Measurements from ENCODE around the gene FAM181B.
A peak's percentile ranks its signal among the peaks of the same experiment; 100 is the strongest.

Gene FAM181B

GRCh38 chr11:82730286-82730685, 3.4 kb downstream of the FAM181B start:
- Histone ChIP-seq H3K79me2 (ENCODE audit: low read length) (no peaks in the 10 kb centered on the region), H3K27me3 (ENCODE audit: low read depth, low read length) (no peaks in the 10 kb centered on the region), H3K27ac (ENCODE audit: low read length) (no peak overlapping the region), H4K20me1 (ENCODE audit: insufficient read depth, low read length) (no peaks in the 10 kb centered on the region), H3K4me3 (ENCODE audit: low read length) (no peak overlapping the region), H3K9ac (ENCODE audit: low read length) (no peak overlapping the region), H2AFZ (ENCODE audit: low read depth, low read length) (no peak overlapping the region), H3K4me1 (ENCODE audit: low read length) (no peaks in the 10 kb centered on the region), H3K4me2 (ENCODE audit: low read length) (no peak overlapping the region), H3K36me3 (replicated peaks; ENCODE audit: low read depth, low read length) (no peaks in the 10 kb centered on the region), H3K9me3 (ENCODE audit: insufficient read depth, low read length) (no peaks in the 10 kb centered on the region)
- TF ChIP-seq CTCF (IDR thresholded peaks at IDR 0.05; ENCODE audit: low read depth, low read length) (no peak), EZH2phosphoT487 (IDR thresholded peaks at IDR 0.05; ENCODE audit: low read depth) (no peak)

- TF ChIP-seq EZH2phosphoT487 (IDR thresholded peaks at IDR 0.05; ENCODE audit: low read depth) (no peak), CTCF (IDR thresholded peaks at IDR 0.05; ENCODE audit: low read depth, low read length) (no peak)
- H4K20me1 ChIP-seq (ENCODE audit: insufficient read depth, low read length), result no peaks in the 10 kb centered on the region
- no peak overlapping the region for H2AFZ ChIP-seq (ENCODE audit: low read depth, low read length)
- H3K27me3 ChIP-seq (ENCODE audit: low read depth, low read length), result no peaks in the 10 kb centered on the region
- no peaks in the 10 kb centered on the region for H3K79me2 ChIP-seq (ENCODE audit: low read length)
- H3K9ac ChIP-seq (ENCODE audit: low read length), result no peak overlapping the region
- no peak overlapping the region for H3K4me2 ChIP-seq (ENCODE audit: low read length)
- no peak overlapping the region for H3K27ac ChIP-seq (ENCODE audit: low read length)
- H3K36me3 ChIP-seq (replicated peaks; ENCODE audit: low read depth, low read length), result no peaks in the 10 kb centered on the region
- no peak overlapping the region for H3K4me3 ChIP-seq (ENCODE audit: low read length)
- peaks cover 13% of the 10 kb centered on the region for H3K4me1 ChIP-seq (ENCODE audit: low read length)
- no peaks in the 10 kb centered on the region for H3K9me3 ChIP-seq (ENCODE audit: insufficient read depth, low read length)
Measured at GRCh38 chr11:82724026-82724425, 9.6 kb downstream of the FAM181B start.

GRCh38 chr11:82722231-82722630, 11.4 kb downstream of the FAM181B start:
- no peak overlapping the region for H3K4me2 ChIP-seq (ENCODE audit: low read length)
- H3K4me3 ChIP-seq (ENCODE audit: low read length), result no peak overlapping the region
- H3K27me3 ChIP-seq (ENCODE audit: low read depth, low read length), result no peaks in the 10 kb centered on the region
- no peak overlapping the region for H2AFZ ChIP-seq (ENCODE audit: low read depth, low read length)
- no peaks in the 10 kb centered on the region for H3K9me3 ChIP-seq (ENCODE audit: insufficient read depth, low read length)
- H3K9ac ChIP-seq (ENCODE audit: low read length), result no peak overlapping the region
- no peak overlapping the region for H3K27ac ChIP-seq (ENCODE audit: low read length)
- no peaks in the 10 kb centered on the region for H4K20me1 ChIP-seq (ENCODE audit: insufficient read depth, low read length)
- no peaks in the 10 kb centered on the region for H3K36me3 ChIP-seq (replicated peaks; ENCODE audit: low read depth, low read length)
- H3K79me2 ChIP-seq (ENCODE audit: low read length), result no peaks in the 10 kb centered on the region
- peaks cover 23% of the 10 kb centered on the region for H3K4me1 ChIP-seq (ENCODE audit: low read length)
- TF ChIP-seq CTCF (IDR thresholded peaks at IDR 0.05; ENCODE audit: low read depth, low read length) (no peak), EZH2phosphoT487 (IDR thresholded peaks at IDR 0.05; ENCODE audit: low read depth) (no peak)

- H3K4me3 ChIP-seq (ENCODE audit: low read length), result no peak overlapping the region
- no peaks in the 10 kb centered on the region for H4K20me1 ChIP-seq (ENCODE audit: insufficient read depth, low read length)
- H3K36me3 ChIP-seq (replicated peaks; ENCODE audit: low read depth, low read length), result no peaks in the 10 kb centered on the region
- H3K27ac ChIP-seq (ENCODE audit: low read length), result peak overlapping the region; percentile 1; the same call in 1 of the 2 replicates
- H2AFZ ChIP-seq (ENCODE audit: low read depth, low read length), result no peak overlapping the region
- H3K9ac ChIP-seq (ENCODE audit: low read length), result no peak overlapping the region
- peaks cover 23% of the 10 kb centered on the region for H3K4me1 ChIP-seq (ENCODE audit: low read length)
- no peak for TF ChIP-seq EZH2phosphoT487 (IDR thresholded peaks at IDR 0.05; ENCODE audit: low read depth)
- no peak for TF ChIP-seq CTCF (IDR thresholded peaks at IDR 0.05; ENCODE audit: low read depth, low read length)
- no peaks in the 10 kb centered on the region for H3K79me2 ChIP-seq (ENCODE audit: low read length)
- H3K4me2 ChIP-seq (ENCODE audit: low read length), result no peak overlapping the region
- no peaks in the 10 kb centered on the region for H3K27me3 ChIP-seq (ENCODE audit: low read depth, low read length)
- no peaks in the 10 kb centered on the region for H3K9me3 ChIP-seq (ENCODE audit: insufficient read depth, low read length)
Measured at GRCh38 chr11:82720267-82721065, 13.2 kb downstream of the FAM181B start.
